KOPT-K1 (cell line): ENCODE measurements around the gene MAOB.

Experiments used
- H3K27ac ChIP-seq: fragments of 200-600 bp; sonication (generic); 2 replicates; pipeline ENCODE4 v1.5.1; 2016; ENCODE audit warnings: antibody characterized with exemption, mild to moderate bottlenecking, low read depth, low read length; ENCODE audit not compliant: poor library complexity, severe bottlenecking
- H3K36me3 ChIP-seq: fragments of 200-600 bp; sonication (generic); 2 replicates; pipeline ENCODE4 v1.5.1; 2017; ENCODE audit warnings: antibody characterized with exemption, mild to moderate bottlenecking, low read length, moderate library complexity; ENCODE audit not compliant: insufficient read depth
- H3K9me3 ChIP-seq: fragments of 200-600 bp; sonication (generic); 2 replicates; pipeline ENCODE4 v1.5.1; 2017; ENCODE audit warnings: antibody characterized with exemption, low read length, mild to moderate bottlenecking; ENCODE audit not compliant: insufficient read depth, poor library complexity, severe bottlenecking

Gene MAOB

DNA sequence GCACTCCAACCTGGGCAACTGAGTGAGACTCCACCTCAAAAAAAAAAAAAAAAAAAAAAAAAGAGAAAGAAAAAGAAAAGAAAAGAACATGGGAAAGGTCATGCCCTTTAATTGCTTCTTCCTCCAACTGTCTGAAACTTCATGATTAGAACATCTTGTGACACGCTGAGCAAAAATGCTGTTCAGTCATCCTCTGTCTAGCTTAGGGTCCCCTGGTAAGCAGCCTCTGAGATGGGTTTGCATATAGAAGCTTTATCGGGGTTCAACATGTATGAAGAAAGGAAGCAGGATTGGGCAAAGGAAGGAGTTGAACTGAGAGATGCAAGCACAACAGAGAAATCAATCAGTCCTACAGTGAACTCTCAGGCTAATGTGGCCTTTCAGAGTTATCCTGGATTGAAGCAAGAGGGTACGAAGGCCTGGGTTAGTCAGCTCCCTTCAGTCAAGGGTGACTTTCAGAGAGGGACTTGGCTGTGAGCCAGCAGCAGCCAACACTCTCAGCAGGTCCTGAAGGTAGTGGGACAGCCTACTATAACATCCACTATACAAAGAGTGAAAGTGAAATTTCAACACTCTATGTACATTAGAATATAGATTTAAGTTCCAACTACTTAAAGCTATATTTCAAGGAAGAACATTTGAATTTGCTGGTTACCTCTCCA, 11.4 kb downstream of the MAOB start:
- no peaks in the 10 kb centered on the region for H3K36me3 ChIP-seq
- H3K27ac ChIP-seq: no peak overlapping the region
- no peaks in the 10 kb centered on the region for H3K9me3 ChIP-seq

DNA sequence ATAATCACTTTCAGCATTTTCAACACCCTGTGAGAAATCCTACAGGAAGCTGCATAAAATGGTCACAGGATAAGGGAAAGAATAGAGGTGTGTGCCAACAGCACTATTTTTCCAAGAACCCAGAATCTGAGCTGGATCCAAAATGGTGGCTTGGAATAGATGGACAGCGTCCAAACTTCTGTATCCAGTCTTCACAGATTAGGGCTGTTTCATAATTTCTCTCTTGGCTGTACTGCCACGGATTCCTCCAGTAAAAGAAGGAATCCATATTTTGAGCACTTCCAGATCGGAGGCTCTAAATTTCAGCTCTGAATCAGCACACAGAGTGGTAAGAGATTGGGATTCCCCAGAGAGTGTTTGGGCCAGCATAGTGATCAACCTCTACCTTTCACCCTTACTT, 12.2 kb downstream of the MAOB start:
- H3K27ac ChIP-seq: no peak overlapping the region
- H3K36me3 ChIP-seq: no peaks in the 10 kb centered on the region
- H3K9me3 ChIP-seq: no peaks in the 10 kb centered on the region

DNA sequence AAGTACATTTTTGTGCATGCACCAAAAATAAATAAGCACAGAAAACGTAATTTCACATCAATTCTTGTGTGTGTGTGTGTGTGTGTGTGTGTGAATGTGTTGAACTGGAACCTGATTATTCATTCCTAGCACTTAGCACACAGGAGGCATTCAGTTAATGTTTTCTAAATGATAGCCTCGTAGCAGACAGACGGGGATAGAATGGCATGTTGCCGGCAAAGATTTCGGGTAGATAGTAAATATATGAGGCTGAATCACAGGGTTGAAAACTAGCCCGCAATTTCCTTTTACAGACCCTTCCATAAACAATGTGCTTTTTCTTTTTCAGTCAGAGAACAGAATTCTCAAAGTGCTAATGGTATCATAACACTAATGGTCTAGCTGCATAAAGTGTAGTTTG, 13.5 kb downstream of the MAOB start:
- H3K36me3 ChIP-seq: no peaks in the 10 kb centered on the region

DNA sequence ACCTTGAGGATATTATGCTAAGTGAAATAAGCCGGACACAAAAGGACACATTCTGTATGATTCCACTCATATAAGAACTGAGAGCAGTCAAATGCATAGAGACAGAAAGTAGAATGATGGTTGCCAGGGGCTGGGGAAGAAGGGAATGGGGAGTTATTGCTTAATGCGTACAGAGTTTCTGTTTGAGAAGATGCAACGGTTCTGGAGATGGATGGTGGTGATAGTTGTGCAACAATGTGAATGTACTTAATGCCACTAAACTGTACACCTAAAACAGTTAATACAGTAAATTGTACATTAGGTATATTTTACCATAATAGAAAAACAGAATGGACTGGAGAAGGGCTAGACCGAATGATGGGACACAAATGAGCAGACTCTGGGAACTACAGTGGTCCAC, 15.8 kb downstream of the MAOB start:
- Histone ChIP-seq H3K27ac (no peak overlapping the region), H3K9me3 (no peaks in the 10 kb centered on the region), H3K36me3 (no peaks in the 10 kb centered on the region)

More for the DNA sequence above, 13.5 kb downstream of the MAOB start:
- no peaks in the 10 kb centered on the region for H3K9me3 ChIP-seq
- no peak overlapping the region for H3K27ac ChIP-seq

DNA sequence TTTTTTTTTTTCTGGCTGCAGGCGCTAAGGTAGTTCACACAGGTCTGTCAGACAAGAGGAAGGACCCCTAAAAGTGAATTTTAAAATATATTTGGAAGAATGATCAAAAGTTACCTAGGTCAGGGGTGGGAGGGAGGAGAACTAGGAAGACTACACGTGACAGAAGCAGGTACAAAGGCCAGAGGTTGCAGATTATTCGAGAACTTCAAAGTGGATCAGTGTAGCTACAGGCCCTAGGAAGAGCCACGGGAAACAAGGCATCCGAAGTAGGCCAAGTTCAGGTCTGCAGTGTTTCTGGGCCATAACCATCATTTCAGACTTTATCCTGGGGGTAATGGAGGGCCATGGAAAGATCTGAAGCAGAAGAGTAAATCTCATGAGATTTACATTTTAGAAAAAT, 16.5 kb downstream of the MAOB start:
- Histone ChIP-seq H3K36me3 (no peaks in the 10 kb centered on the region), H3K9me3 (no peaks in the 10 kb centered on the region), H3K27ac (no peak overlapping the region)

DNA sequence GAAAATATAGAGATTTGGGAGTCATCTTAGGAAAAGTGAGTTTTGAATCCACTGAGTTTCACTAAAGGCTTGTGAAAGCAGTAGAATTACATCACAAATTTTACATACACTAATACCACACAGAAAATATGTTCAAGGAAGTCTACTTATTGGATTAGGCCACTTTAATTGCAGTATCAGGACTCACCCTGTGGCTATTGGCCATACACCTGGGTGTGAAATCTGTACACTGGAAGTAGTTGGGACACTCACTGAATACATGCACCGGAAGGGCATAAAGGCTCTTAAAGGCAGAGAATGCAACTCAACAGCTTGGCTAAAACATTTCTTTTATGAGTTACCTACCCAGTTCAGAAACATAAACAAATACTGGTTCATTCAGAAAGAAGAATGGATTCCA, 19.8 kb downstream of the MAOB start:
- no peaks in the 10 kb centered on the region for H3K36me3 ChIP-seq
- H3K9me3 ChIP-seq: no peaks in the 10 kb centered on the region
- H3K27ac ChIP-seq: no peak overlapping the region

DNA sequence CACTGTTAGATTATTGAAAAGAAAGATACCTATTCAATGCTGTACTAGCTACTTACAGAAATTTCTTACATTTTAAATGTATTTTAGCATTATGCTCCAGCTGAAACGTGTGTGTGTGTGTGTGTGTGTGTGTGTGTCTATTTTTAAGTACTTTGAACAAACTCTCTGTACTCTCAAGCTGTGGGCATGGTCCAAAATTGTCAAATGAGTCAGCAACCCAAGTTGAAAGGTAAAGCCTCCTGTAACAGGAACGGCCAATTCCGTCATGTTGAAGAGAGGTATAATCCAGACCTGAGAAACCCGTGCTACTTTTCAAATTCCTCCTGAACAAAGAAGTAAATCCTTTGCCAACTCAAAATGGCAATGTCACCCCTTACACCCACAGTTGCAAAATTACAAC, 20.5 kb downstream of the MAOB start:
- Histone ChIP-seq H3K27ac (no peak overlapping the region), H3K36me3 (no peaks in the 10 kb centered on the region), H3K9me3 (no peaks in the 10 kb centered on the region)

DNA sequence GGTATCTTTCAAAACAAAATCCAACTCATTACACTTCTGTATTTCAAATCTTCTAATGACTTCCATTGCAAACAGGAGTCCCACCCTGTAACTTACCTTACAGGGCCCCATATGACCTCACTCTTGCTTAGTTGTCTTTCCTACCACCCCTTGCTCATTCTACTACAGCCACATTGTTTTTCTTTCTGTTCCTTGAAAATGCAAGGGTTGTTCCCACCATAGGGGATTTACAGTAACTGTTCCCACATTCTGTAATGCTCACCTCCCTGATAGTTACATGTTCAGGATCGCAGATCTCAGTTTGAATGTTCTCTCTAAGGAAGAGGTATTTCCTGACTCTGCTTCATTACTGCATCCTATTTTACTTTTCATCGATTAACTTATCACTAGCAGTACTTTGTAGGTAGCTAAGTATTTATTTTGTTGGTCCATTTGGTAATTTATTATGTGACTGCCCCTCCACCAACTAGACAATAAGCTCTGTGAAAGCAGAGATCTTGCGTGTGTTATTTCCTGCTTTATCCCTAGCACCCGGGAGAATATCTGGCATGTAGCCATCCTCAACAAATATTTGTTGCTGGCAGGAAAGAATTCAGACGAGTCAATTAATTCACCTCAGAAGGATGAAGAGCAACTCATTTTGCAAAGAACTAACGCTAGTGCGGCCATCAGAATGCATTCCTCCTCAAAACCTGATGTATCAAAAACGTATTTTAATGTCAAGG, 21.4 kb downstream of the MAOB start:
- H3K27ac ChIP-seq: no peak overlapping the region
- no peaks in the 10 kb centered on the region for H3K9me3 ChIP-seq
- H3K36me3 ChIP-seq: no peaks in the 10 kb centered on the region

DNA sequence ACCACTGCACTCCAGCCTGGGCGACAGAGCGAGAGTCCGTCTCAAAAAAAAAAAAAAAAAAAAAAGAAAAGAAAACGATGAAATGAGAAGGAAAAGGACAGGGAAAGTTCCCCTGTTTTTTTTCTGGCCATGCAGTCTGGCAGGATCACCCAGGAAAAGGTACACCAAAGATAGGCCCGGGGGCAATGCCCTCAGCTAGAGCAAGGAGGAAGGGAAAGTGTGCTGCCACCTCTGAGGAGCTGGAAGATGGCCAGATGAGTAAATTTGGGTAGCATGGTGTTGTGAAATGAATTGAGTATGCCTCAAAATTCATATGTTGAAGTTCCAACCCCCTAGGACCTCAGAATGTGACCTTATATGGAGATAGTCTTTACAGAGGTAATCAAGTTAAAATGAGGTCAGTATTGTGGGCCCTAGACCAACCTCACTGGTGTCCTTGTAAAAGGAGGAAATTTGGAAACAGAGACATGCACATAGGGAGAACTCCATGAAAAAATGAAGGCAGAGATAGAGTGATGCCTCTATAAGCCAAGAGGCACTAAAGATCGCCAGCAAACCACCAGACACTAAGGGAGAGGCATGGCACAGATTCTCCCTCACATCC, 28.9 kb downstream of the MAOB start:
- no peak overlapping the region for H3K27ac ChIP-seq
- H3K36me3 ChIP-seq: no peaks in the 10 kb centered on the region
- H3K9me3 ChIP-seq: no peaks in the 10 kb centered on the region

DNA sequence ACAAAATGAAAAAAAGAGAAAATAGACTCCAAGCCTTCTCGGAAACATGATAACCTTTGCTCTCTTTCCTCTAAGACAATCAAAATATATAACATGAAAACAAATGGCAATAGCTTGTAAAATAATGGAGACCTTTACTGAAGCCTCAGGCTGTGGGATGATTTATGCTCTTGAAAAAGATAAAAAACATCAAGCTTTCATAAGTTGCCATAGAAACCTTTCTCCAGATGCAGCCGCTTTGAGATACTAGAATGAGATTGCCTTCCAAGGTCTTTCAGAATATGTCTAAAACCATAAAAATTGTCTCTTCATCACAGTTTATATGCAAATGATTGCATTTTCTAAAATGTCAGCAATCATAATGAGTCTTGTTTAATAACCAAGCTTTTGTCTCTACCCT, 31.6 kb downstream of the MAOB start:
- H3K27ac ChIP-seq: no peak overlapping the region
- H3K36me3 ChIP-seq: no peaks in the 10 kb centered on the region
- H3K9me3 ChIP-seq: no peaks in the 10 kb centered on the region

DNA sequence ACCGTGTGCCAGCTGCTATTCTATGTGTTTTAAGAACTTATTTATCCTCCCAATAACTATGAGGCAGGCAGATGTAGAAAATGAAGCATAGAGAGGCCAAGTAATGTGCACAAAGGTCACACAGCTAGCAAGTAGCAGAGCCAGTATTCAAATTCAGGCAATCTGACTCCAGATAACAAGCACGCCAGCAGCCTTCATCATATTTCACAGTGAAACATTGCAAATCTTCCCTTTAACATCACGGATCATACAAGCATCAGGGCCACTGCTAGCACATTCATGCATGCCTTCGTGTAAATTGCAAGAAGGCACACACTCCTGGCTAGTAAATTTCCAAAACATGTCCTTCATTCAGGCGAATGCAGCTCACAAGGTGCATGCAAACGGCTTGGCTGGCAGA, 33.1 kb downstream of the MAOB start:
- no peaks in the 10 kb centered on the region for H3K9me3 ChIP-seq
- H3K27ac ChIP-seq: no peak overlapping the region
- H3K36me3 ChIP-seq: no peaks in the 10 kb centered on the region

DNA sequence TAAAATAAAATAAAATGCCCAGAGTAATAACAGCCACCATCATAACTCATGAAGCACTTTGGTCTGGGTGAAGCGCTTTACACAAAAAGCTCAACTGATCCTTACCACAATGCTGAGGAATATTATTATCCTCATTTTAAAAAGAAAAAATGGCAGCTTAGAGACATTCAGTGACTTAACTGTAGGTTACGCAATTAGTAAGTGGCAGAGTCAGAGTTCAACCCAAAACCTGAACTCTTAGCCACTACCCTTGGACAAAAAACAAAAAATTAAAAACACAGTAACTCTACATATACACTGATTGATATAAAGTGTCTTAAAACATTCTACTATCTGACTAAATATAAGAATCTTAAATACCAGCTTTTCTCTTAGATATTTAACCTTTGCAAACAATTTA, 34.9 kb downstream of the MAOB start:
- no peak overlapping the region for H3K27ac ChIP-seq
- no peaks in the 10 kb centered on the region for H3K36me3 ChIP-seq
- H3K9me3 ChIP-seq: no peaks in the 10 kb centered on the region

DNA sequence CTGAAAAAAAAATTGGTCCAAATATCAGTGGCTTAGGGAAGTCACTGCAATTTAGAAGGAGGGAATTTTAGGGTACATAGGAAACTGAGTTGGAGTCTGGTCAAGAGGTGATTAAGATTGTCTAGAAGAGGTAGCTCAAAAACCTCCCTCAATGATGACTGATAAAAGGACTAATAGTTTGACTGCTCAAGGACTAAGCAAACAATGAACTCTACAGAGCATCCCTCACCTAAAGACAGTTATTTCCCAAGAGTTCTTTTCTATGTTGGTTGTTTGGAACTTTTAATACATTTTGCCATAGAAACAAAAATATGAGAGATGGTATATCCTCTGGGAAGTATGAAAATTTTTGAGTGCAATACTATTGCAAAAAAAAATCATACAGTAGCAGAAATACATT, 35.7 kb downstream of the MAOB start:
- Histone ChIP-seq H3K36me3 (no peaks in the 10 kb centered on the region), H3K27ac (no peak overlapping the region), H3K9me3 (no peaks in the 10 kb centered on the region)

DNA sequence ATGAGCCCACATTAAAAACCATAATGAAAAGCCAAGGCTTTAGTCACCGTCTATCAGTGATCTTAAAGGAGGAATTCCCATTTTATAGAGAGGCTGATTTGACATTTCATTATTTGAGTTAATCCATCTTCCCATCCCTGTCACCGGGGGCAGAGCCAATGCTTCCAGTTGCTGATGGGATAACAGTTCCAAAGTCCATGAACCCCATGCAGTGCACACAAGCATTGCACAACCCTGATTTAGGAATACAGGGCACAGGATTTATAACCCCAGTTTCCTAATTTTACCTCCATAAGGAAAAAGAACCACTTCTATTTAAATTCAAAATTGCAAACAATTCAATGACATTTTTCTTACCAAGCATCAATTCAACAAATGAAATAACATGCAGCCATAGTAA, 36.5 kb downstream of the MAOB start:
- no peak overlapping the region for H3K27ac ChIP-seq
- H3K36me3 ChIP-seq: no peaks in the 10 kb centered on the region
- H3K9me3 ChIP-seq: no peaks in the 10 kb centered on the region

DNA sequence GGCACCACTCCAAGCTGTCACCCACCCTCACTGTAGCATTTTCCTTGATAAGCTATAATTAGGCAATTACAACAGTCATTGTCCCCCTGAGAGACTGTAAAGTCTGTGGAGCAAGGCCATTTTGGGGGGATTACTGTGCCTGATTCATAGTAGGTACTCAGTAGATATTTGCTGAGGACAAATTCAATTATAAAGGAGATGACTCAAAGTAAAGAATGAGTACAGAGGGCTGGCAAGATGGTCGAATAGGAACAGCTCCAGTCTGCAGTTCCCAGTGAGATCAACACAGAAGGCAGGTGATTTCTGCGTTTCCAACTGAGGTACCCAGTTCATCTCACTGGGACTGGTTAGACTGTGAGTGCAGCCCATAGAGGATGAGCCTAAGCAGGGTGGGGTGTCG, 42.0 kb downstream of the MAOB start:
- Histone ChIP-seq H3K9me3 (no peaks in the 10 kb centered on the region), H3K36me3 (no peaks in the 10 kb centered on the region), H3K27ac (no peak overlapping the region)
